Dedifferentiated amniotic fluid mesenchymal stem cell (primary cell): ENCODE measurements around the gene GALNT18.

Experiments used
- DNase-seq: peaks from one replicate; pipeline ENCODE4 v3.0.0-alpha.2; 2016; ENCODE audit errors: extremely low spot score

The GALNT18 gene

GRCh38 chr11:11567936-11568650 lies 53.7 kb downstream of the GALNT18 start:
- no peak for DNase-seq

- DNase-seq = no peak
Observed at GRCh38 chr11:11565636-11566035, 56.2 kb downstream of the GALNT18 start.

- no peak for DNase-seq
Observed at GRCh38 chr11:11563200-11563975, 58.4 kb downstream of the GALNT18 start.

GRCh38 chr11:11561991-11562390 lies 59.8 kb downstream of the GALNT18 start:
- no peak for DNase-seq

GRCh38 chr11:11558826-11559225 lies 63.0 kb downstream of the GALNT18 start:
- DNase-seq = no peak

- DNase-seq = no peak
Observed at GRCh38 chr11:11558396-11558795, 63.4 kb downstream of the GALNT18 start.

- DNase-seq = no peak
Observed at GRCh38 chr11:11555208-11555607, 66.6 kb downstream of the GALNT18 start.

GRCh38 chr11:11553573-11553972 lies 68.2 kb downstream of the GALNT18 start:
- no peak for DNase-seq

- no peak for DNase-seq
Observed at GRCh38 chr11:11552529-11553087, 69.2 kb downstream of the GALNT18 start.

GRCh38 chr11:11550534-11550933 lies 71.3 kb downstream of the GALNT18 start:
- DNase-seq = no peak

GRCh38 chr11:11545285-11546275 lies 76.2 kb downstream of the GALNT18 start:
- no peak for DNase-seq

GRCh38 chr11:11543656-11544055 lies 78.1 kb downstream of the GALNT18 start:
- DNase-seq = no peak

- no peak for DNase-seq
Observed at GRCh38 chr11:11540157-11540556, 81.6 kb downstream of the GALNT18 start.

- no peak for DNase-seq
Observed at GRCh38 chr11:11538277-11538960, 83.4 kb downstream of the GALNT18 start.

- DNase-seq = no peak
Observed at GRCh38 chr11:11537871-11538270, 83.9 kb downstream of the GALNT18 start.

GRCh38 chr11:11537372-11537771 lies 84.4 kb downstream of the GALNT18 start:
- DNase-seq = no peak

- DNase-seq = no peak
Observed at GRCh38 chr11:11536650-11537049, 85.2 kb downstream of the GALNT18 start.

GRCh38 chr11:11535611-11536010 lies 86.2 kb downstream of the GALNT18 start:
- DNase-seq = no peak

- no peak for DNase-seq
Observed at GRCh38 chr11:11534981-11535380, 86.8 kb downstream of the GALNT18 start.

- no peak for DNase-seq
Observed at GRCh38 chr11:11533751-11534150, 88.1 kb downstream of the GALNT18 start.

GRCh38 chr11:11533057-11533456 lies 88.7 kb downstream of the GALNT18 start:
- DNase-seq = no peak
